Measurements from ENCODE around the gene NSL1.

DNA sequence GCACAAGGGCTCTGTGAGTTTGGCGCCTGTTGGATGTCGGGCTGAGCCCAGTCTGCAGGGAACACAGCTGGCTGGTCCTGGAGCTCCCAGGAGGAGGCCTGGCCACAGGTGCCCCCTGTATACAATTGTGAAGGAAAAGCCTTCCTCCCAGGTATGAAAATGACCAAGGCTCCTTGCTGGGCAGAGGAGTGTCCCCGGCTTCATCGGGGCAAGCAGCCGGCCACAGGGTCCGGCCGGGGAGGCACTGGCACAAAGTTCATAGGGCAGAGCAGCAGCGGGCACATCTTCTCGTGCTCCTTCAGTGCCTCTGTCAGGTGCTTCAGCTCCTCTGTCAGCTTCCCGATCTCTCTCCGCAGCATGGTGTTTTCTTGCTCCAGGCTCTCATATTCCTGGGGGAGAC is 105.0 kb downstream of the NSL1 start:
- TF ChIP-seq, protein P1, sequence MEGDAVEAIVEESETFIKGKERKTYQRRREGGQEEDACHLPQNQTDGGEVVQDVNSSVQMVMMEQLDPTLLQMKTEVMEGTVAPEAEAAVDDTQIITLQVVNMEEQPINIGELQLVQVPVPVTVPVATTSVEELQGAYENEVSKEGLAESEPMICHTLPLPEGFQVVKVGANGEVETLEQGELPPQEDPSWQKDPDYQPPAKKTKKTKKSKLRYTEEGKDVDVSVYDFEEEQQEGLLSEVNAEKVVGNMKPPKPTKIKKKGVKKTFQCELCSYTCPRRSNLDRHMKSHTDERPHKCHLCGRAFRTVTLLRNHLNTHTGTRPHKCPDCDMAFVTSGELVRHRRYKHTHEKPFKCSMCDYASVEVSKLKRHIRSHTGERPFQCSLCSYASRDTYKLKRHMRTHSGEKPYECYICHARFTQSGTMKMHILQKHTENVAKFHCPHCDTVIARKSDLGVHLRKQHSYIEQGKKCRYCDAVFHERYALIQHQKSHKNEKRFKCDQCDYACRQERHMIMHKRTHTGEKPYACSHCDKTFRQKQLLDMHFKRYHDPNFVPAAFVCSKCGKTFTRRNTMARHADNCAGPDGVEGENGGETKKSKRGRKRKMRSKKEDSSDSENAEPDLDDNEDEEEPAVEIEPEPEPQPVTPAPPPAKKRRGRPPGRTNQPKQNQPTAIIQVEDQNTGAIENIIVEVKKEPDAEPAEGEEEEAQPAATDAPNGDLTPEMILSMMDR (IDR thresholded peaks at IDR 0.05) = no peak
- no peak for TF ChIP-seq EZH2 (IDR thresholded peaks at IDR 0.05; ENCODE audit: borderline replicate concordance, insufficient read depth, low read depth, low read length, poor library complexity, severe bottlenecking)

All from B cell (primary cell).